HG03575 (cell line): ENCODE measurements around the gene NAA60.
"Not testable (repeated sequence)": the region's sequence is repeated elsewhere in the genome, so short reads cannot be mapped to it uniquely, and the experiment has no call there.

ENCODE experiments used
- ATAC-seq: cut with Tn5 transposase; IDR thresholded peaks from one replicate; pipeline ENCODE4 v1.9.1; 2021; ENCODE audit not compliant: unreplicated experiment, insufficient number of reproducible peaks, low FRiP score; ENCODE audit errors: extremely low read depth

NAA60 gene

DNA sequence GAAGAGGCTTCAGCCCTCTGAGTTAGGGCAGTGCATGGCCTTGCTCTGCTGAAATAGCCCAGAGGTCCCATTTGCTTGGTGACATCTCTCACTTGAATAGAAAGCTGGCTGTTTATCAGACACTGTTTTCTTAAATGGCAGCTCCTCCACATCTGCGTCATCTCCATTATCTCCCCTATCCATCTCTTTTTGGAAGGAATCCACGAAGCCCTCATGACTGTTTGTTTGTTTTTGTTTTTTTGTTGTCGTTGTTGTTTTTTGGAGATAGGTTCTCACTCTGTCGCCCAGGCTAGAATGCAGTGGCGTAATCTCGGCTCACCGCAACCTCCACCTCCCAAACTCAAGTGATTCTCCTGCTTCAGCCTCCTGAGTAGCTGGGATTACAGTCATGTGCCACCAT, 16.6 kb downstream of the NAA60 start:
- no peak for ATAC-seq

GRCh38 chr16:3460585-3460984, 17.1 kb downstream of the NAA60 start:
- no peak for ATAC-seq

- ATAC-seq, result no peak
These were observed 17.7 kb downstream of the NAA60 start for GRCh38 chr16:3461151-3461550.

GRCh38 chr16:3465301-3465700, 21.8 kb downstream of the NAA60 start:
- no peak for ATAC-seq

DNA sequence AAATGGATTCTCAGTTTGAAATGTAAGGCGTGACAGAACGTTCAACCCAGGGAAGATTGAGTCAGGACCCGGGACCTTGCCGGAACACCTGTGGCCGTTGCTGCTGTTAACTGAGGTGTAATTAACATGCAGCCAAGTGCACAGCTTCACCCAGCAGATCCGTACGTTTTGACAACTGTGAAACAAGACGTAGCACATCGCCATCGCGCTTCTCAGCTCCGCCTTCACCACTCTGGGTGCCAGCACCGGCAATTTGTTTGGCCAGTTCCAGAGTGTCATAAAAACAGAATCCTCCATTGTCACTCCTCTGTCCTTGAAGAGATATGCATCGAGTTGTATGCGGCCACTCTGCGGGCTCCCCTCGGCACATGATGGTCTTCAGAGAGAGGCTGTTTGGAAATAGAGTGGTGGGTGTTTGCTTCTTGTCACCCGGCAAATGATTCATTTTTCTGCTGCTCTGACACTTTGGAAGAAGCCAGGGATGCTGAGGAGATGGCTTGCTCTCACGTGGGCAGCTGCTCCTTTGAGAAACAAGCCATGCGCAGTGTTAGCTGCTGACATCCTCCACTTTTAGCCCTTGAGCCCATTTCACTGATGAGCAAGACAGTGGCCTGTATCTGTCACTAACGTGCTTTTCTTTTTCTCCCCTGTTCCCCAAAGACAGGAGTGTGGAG, 22.6 kb downstream of the NAA60 start:
- no peak for ATAC-seq

DNA sequence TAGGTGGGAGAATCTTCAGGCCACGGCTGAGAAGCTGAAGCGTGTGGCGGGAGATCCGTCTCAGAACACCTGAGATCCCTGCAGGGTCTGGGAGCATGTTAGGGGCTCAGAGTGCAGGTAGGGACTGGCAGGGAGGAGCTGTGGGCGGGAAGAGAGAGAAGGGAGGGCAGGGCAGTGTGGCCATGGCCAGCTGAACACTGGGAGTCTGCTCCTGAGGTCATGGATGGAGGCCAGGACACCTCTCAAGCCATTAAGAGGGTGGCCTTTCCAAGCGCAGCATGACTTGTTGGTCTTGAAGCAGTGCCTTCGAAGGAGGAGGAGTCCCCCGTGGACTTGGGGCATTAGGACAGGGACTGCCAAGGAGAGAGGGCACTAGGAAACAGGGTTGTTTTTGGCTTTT, 23.7 kb downstream of the NAA60 start:
- no peak for ATAC-seq

- no peak for ATAC-seq
These were observed 24.4 kb downstream of the NAA60 start for GRCh38 chr16:3467921-3468320.

- ATAC-seq, result no peak
These were observed 25.0 kb downstream of the NAA60 start for GRCh38 chr16:3468501-3468900.

GRCh38 chr16:3469736-3470135, 26.3 kb downstream of the NAA60 start:
- ATAC-seq, result no peak

DNA sequence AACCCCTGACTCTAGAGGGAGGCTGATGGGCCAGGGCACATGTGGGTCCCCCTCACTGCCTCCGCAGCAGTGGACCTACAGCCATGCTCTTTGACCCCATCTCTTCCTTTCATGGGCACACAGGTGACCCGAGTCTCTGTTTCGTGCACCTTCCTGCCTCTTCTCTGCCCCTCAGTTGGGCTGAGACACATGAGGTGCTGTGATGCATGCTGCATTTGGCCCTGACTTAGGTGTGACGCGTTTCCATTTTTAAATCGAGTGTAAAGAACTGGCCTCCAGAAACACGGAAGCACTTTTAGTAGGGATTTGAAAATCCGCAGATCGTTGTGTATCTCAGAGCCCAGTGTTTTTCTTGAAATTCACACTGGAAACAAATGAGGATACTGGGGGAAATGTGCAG, 27.2 kb downstream of the NAA60 start:
- no peak for ATAC-seq

DNA sequence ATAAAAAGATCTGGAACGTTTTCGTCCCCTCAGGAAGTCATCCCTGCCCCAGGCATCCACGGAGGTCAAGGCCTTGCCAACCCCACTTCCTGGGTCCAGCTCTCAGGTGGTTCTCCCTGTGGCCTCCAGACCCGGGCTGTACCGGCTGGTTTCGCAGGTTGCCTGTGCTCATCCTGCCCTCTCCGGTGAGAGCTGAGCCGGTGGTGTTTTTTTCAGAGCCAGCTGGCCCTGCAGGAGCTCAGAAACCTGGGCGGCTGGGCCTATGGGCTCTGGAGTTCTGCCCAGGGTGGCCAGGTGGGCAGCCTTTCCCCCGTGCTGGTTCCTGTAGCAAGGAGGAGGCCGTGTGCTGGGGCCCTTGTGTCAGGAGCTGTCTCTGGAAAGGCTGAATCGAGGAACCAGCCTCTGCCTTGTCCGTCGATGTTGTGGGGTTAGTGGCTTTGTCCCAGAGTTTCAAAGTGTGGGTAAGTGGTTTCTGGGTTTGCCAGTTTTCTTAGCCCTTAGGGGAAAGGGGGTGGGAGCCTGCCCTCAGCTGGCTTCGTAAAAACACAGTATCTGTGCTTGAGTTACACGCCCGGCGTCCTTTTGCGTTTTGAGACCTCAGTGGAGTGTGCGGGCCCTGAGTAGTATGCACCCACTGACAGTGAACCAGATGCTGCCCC, 28.2 kb downstream of the NAA60 start:
- no peak for ATAC-seq

DNA sequence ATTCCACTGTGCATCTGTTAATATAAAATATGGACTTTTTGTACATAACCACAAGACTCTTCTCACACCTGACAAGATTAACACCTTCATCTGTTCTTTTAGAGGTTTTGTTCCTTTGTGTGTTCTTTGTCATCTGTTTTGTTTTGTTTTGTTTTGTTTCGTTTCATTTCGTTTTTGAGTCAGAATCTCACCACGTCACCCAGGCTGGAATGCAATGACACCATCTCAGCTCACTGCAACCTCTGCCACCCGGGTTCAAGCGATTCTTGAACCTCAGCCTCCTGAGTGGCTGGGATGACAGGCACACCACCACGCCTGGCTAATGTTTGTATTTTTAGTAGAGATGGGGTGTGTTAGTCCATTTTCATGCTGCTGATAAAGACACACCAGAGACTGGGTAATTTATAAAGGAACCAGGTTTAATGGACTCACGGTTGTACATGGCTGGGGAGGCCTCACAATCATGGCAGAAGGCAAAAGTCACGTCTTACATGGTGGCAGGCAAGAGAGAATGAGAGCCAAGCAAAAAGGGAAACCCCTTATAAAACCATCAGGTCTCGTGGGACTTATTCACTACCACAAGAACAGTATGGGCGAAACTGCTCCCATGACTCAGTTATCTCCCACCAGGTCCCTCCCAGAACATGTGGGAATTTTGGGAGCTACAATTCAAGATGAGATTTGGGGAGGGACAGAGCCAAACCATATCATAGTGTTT, 29.6 kb downstream of the NAA60 start:
- no peak for ATAC-seq

DNA sequence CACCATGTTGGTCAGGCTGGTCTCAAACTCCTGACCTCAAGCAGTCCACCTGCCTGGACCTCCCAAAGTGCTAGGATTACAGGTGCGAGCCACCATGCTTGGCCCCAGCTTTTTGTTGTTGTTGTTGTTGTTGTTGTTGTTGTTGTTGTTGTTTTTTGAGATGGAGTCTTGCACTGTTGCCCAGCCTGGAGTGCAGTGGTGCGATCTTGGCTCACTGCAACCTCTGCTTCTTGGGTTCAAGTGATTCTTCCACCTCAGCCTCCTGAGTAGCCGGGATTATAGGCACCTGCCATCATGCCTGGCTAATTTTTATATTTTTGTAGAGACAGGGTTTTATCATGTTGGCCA, 30.1 kb downstream of the NAA60 start:
- ATAC-seq, result not testable (repeated sequence)

DNA sequence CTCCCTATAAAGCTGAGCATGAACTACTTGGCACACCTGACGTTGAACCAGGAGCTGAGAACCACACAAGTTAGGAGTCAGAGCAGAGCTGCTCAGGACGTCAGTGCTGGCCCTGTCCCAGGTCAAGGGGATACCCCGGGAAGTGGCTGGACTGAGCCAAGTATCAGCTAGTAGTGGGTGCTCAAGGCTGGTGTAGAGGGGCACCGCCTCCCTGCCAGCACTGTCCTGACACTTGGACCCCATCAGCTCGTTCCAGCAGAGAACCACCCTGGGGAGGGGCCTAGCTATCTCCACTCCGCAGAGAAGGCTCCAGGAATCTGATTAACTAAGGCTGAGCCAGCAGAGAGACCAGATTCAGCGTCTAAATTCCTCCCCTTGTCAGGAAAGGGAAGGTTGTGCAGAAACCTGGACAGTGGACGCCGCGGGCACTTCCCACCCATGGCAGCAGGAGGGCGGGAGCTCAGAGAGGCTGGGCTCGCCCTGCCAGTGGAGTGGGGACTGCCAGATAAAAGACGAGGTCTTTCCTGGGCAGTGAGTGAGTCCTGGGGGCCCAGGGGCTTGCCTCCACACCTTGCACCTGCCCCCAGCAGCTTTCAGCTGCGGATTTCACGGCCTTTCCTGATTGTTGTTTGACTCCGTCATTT, 30.8 kb downstream of the NAA60 start:
- no peak for ATAC-seq

- ATAC-seq, result not testable (repeated sequence)
These were observed 31.4 kb downstream of the NAA60 start for GRCh38 chr16:3474870-3475269.

DNA sequence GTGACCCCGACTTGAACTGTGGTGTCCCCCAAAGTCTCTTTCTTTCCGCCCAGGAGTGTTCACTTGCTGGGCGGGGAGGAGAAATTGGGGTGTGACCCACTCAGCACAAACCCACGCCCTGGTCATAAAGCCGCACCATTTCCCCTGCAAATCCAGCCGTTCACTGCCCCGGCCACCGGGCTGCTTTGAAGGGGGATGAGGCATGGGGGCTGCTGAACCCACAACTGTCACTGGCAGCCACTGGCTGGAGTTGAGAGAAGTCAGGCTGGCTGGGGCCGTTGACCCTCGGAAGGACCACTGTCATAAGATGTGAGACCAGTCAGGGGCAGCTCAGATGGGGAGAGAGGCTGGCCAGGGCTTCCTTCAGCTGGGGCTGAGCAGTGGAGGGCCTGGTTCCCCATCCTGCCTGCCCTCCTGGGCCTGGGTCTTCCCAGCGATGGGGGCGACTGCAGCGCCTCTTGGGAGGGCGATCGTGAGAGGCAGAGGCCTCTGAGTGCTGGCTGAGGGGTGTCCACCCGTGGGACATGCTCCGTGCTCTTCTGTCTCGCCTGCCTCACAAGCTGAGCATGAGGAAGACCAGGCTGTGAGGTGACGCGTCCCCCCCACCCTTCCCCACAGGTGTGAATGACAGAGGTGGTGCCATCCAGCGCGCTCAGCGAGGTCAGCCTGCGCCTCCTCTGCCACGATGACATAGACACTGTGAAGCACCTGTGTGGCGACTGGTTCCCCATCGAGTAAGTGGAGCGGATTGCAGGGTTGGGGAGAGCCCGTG, 32.3 kb downstream of the NAA60 start:
- no peak for ATAC-seq

GRCh38 chr16:3476409-3476808, 32.9 kb downstream of the NAA60 start:
- ATAC-seq, result no peak

DNA sequence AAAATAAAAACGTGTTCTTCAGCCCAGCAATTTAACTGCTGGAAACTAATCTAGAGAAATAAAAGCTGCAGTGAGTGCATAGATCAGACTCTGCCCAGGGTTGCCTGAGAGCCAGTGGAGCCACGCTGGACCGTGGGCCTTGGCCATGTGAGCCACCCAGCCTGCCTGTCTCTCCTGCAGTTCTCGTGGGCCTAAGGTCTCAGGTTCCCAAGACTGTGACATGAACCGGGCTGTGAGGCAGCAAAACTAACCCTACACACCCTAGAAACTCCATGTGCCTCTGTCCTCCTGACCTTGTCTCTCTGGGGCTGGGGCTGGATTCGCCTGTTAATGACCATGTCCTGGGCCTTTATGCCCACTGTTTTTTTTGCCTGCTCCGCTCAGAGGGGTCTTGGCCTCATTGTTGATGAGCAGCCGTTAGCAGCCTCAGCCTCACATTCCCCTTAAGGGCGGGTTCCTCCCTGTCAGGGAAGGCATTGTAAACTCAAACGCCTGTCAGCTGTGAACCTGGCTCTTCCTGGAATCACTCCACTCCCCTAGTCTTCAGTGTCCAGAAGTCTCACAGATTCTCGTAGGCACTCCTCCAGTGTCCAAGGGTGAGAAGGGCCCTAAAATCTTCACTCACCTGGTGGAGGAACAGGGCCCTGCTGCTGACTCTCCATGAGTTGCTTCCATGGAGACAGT, 34.9 kb downstream of the NAA60 start:
- no peak for ATAC-seq
